HEK293 (cell line): ENCODE data around the gene NPHS2.
A peak's percentile ranks its signal among the peaks of the same experiment; 100 is the strongest.

Experiments
- CTCF ChIA-PET: fragments of 350-600 bp; formaldehyde crosslinking; extraction: SDS; loops from one replicate; lab custom pipeline; 2021; ENCODE audit warnings: antibody characterized with exemption; lab: Yijun Ruan, JAX
- POLR2A ChIA-PET: fragments of 300-600 bp; formaldehyde crosslinking; extraction: SDS; loops from one replicate; lab custom pipeline; 2020; ENCODE audit warnings: antibody characterized with exemption, inconsistent platforms; lab: Yijun Ruan, JAX
- H3K27ac ChIP-seq: fragments of 200-500 bp; sonication (Bioruptor generic); 2 replicates; pipeline ENCODE4 v1.5.1; 2014; ENCODE audit warnings: low read depth, low read length, control low read depth, inconsistent platforms; ENCODE audit errors: extremely low read depth
- H3K36me3 ChIP-seq, 2 experiments: fragments of 200-500 bp in 1 of 2; sonication (Bioruptor generic) in 1 of 2; 1 replicate in 1 of 2; 2 replicates in 1 of 2; pipeline ENCODE4 v1.5.1; 2014 to 2017; ENCODE audit warnings: inconsistent platforms in 2 of 2, low read length in 2 of 2; ENCODE audit not compliant: control insufficient read depth in 2 of 2, insufficient read depth in 1 of 2
- H3K4me1 ChIP-seq: fragments of 200-500 bp; sonication (Bioruptor generic); 2 replicates; pipeline ENCODE4 v1.5.1; 2014; ENCODE audit warnings: mild to moderate bottlenecking, low read length, inconsistent platforms; ENCODE audit not compliant: control insufficient read depth, insufficient read depth
- H3K4me3 ChIP-seq: 2 replicates; pipeline ENCODE4 v1.5.1; 2011; ENCODE audit warnings: low read depth, mild to moderate bottlenecking, control low read depth, low read length, moderate library complexity
- H3K9me3 ChIP-seq: fragments of 200-500 bp; sonication (Bioruptor generic); 2 replicates; pipeline ENCODE4 v1.5.1; 2014; ENCODE audit warnings: low read depth, low read length, inconsistent platforms; ENCODE audit not compliant: control insufficient read depth, insufficient read depth
- ATF2 ChIP-seq: fragments of 450-650 bp; formaldehyde crosslinking; IDR thresholded peaks from 2 replicates; pipeline ENCODE4 v1.5.1; 2016; ENCODE audit warnings: missing biosample characterization, missing genetic modification characterization, low read depth
- FEZF1 ChIP-seq: fragments of 450-650 bp; formaldehyde crosslinking; IDR thresholded peaks from 2 replicates; pipeline ENCODE4 v1.5.1; 2016; ENCODE audit warnings: missing biosample characterization, missing genetic modification characterization
- GFI1B ChIP-seq: fragments of 450-650 bp; formaldehyde crosslinking; IDR thresholded peaks from 2 replicates; pipeline ENCODE4 v1.5.1; 2016; ENCODE audit warnings: missing biosample characterization, missing genetic modification characterization
- KLF10 ChIP-seq: fragments of 450-650 bp; IDR thresholded peaks from 2 replicates; pipeline ENCODE4 v1.5.1; 2018; ENCODE audit warnings: missing biosample characterization, mild to moderate bottlenecking, missing genetic modification characterization
- PRDM4 ChIP-seq: fragments of 450-650 bp; formaldehyde crosslinking; IDR thresholded peaks from 2 replicates; pipeline ENCODE4 v1.5.1; 2017; ENCODE audit warnings: missing biosample characterization, missing genetic modification characterization
- SCRT2 ChIP-seq: fragments of 450-650 bp; formaldehyde crosslinking; IDR thresholded peaks from 2 replicates; pipeline ENCODE4 v1.5.1; 2016; ENCODE audit warnings: missing biosample characterization, missing genetic modification characterization
- ZBTB21 ChIP-seq: fragments of 450-650 bp; formaldehyde crosslinking; IDR thresholded peaks from 2 replicates; pipeline ENCODE4 v1.5.1; 2017; ENCODE audit warnings: missing biosample characterization, missing genetic modification characterization
- ZBTB6 ChIP-seq: fragments of 450-650 bp; formaldehyde crosslinking; IDR thresholded peaks from 2 replicates; pipeline ENCODE4 v1.5.1; 2017; ENCODE audit warnings: missing biosample characterization, missing genetic modification characterization
- ZNF132 ChIP-seq: fragments of 450-650 bp; formaldehyde crosslinking; IDR thresholded peaks from 2 replicates; pipeline ENCODE4 v1.5.1; 2017; ENCODE audit warnings: missing biosample characterization, missing genetic modification characterization, borderline replicate concordance
- ZNF2 ChIP-seq: fragments of 450-650 bp; formaldehyde crosslinking; IDR thresholded peaks from 2 replicates; pipeline ENCODE4 v1.5.1; 2016; ENCODE audit warnings: missing biosample characterization, missing genetic modification characterization
- ZNF214 ChIP-seq: fragments of 450-650 bp; formaldehyde crosslinking; IDR thresholded peaks from 2 replicates; pipeline ENCODE4 v1.5.1; 2017; ENCODE audit warnings: missing biosample characterization, mild to moderate bottlenecking, missing genetic modification characterization, borderline replicate concordance
- ZNF221 ChIP-seq: fragments of 450-650 bp; formaldehyde crosslinking; IDR thresholded peaks from 2 replicates; pipeline ENCODE4 v1.5.1; 2017; ENCODE audit warnings: missing biosample characterization, missing genetic modification characterization, borderline replicate concordance
- ZNF266 ChIP-seq: fragments of 450-650 bp; formaldehyde crosslinking; IDR thresholded peaks from 2 replicates; pipeline ENCODE4 v1.5.1; 2016; ENCODE audit warnings: missing biosample characterization, missing genetic modification characterization, low read depth
- ZNF335 ChIP-seq: fragments of 450-650 bp; formaldehyde crosslinking; conservative IDR thresholded peaks from 2 replicates; pipeline ENCODE4 v1.5.1; 2016; ENCODE audit warnings: missing biosample characterization, missing genetic modification characterization
- ZNF350 ChIP-seq: fragments of 450-650 bp; formaldehyde crosslinking; IDR thresholded peaks from 2 replicates; pipeline ENCODE4 v1.5.0; 2017; ENCODE audit warnings: missing biosample characterization, mild to moderate bottlenecking, missing genetic modification characterization
- ZNF433 ChIP-seq: fragments of 450-650 bp; formaldehyde crosslinking; IDR thresholded peaks from 2 replicates; pipeline ENCODE4 v1.5.1; 2016; ENCODE audit warnings: missing biosample characterization, missing genetic modification characterization, low read depth
- ZNF513 ChIP-seq: fragments of 450-650 bp; IDR thresholded peaks from 2 replicates; pipeline ENCODE4 v1.5.1; 2018; ENCODE audit warnings: missing biosample characterization, missing genetic modification characterization
- ZNF571 ChIP-seq: fragments of 450-650 bp; formaldehyde crosslinking; IDR thresholded peaks from 2 replicates; pipeline ENCODE4 v1.5.0; 2017; ENCODE audit warnings: missing biosample characterization, missing genetic modification characterization
- ZNF660 ChIP-seq: fragments of 450-650 bp; IDR thresholded peaks from 2 replicates; pipeline ENCODE4 v1.5.1; 2018; ENCODE audit warnings: missing biosample characterization, mild to moderate bottlenecking, missing genetic modification characterization
- ZNF707 ChIP-seq: fragments of 450-650 bp; formaldehyde crosslinking; IDR thresholded peaks from 2 replicates; pipeline ENCODE4 v1.5.1; 2016; ENCODE audit warnings: missing biosample characterization, missing genetic modification characterization
- ZSCAN16 ChIP-seq: fragments of 450-650 bp; formaldehyde crosslinking; IDR thresholded peaks from 2 replicates; pipeline ENCODE4 v1.5.1; 2016; ENCODE audit warnings: missing biosample characterization, missing genetic modification characterization
- ZSCAN18 ChIP-seq: fragments of 450-650 bp; formaldehyde crosslinking; IDR thresholded peaks from 2 replicates; pipeline ENCODE4 v1.5.1; 2016; ENCODE audit warnings: missing biosample characterization, missing genetic modification characterization

NPHS2 gene

GRCh38 chr1:179550746-179551682, 24.7 kb downstream of the NPHS2 start:
- H3K27ac ChIP-seq, result no peak overlapping the region
- H3K4me1 ChIP-seq, result no peaks in the 10 kb centered on the region
- peak; percentile 81 for TF ChIP-seq SCRT2 (tag by site-specific recombination)
- no peak for TF ChIP-seq ZNF660 (tag by site-specific recombination)
- TF ChIP-seq ZSCAN18 (tag by site-specific recombination), result no peak
- no peak for TF ChIP-seq ZNF350 (tag by site-specific recombination)
- peak; percentile 55; the same call in 1 of the 2 replicates for TF ChIP-seq ZBTB21 (tag by site-specific recombination)
- 0 out of 2 replicates have a peak, but pooled peaks have one; percentile 10 for TF ChIP-seq ATF2 (tag by site-specific recombination)
- POLR2A ChIA-PET, result no interaction called here
- H3K36me3 ChIP-seq, result no peaks in the 10 kb centered on the region
- no peaks in the 10 kb centered on the region for H3K9me3 ChIP-seq
- CTCF ChIA-PET, result no interaction called here
- H3K4me3 ChIP-seq, result no peak overlapping the region

GRCh38 chr1:179549368-179549700, 26.4 kb downstream of the NPHS2 start:
- no peak for TF ChIP-seq ZNF214 (tag by site-specific recombination)
- POLR2A ChIA-PET, result no interaction called here
- H3K36me3 ChIP-seq, result no peaks in the 10 kb centered on the region
- no peak overlapping the region for H3K4me3 ChIP-seq
- H3K9me3 ChIP-seq, result no peaks in the 10 kb centered on the region
- no peak overlapping the region for H3K27ac ChIP-seq
- H3K4me1 ChIP-seq, result no peaks in the 10 kb centered on the region
- CTCF ChIA-PET, result interaction anchor here (1.1 kb wide), 1 partner anchor 37 kb away, joined by 3 read pairs; no protein-coding TSS in a partner anchor

- no peaks in the 10 kb centered on the region for H3K9me3 ChIP-seq
- H3K27ac ChIP-seq, result no peak overlapping the region
- H3K4me3 ChIP-seq, result no peak overlapping the region
- CTCF ChIA-PET, result interaction anchor here (0.6 to 1.1 kb wide), 2 partner anchors 37 to 856 kb away, joined by 3 read pairs; no protein-coding TSS in a partner anchor
- no peaks in the 10 kb centered on the region for H3K36me3 ChIP-seq
- H3K4me1 ChIP-seq, result no peaks in the 10 kb centered on the region
- POLR2A ChIA-PET, result no interaction called here
- TF ChIP-seq ZNF266 (tag by site-specific recombination) (no peak), ZNF513 (tag by site-specific recombination) (no peak), ZNF335 (no peak), FEZF1 (tag by site-specific recombination) (no peak), ZNF707 (no peak), ZNF221 (tag by site-specific recombination) (no peak), ZBTB6 (tag by site-specific recombination) (no peak), KLF10 (tag by site-specific recombination) (no peak), ZNF571 (no peak), ZNF433 (tag by site-specific recombination) (no peak), ZSCAN16 (tag by site-specific recombination) (no peak), ZNF132 (tag by site-specific recombination) (no peak), GFI1B (tag by site-specific recombination) (no peak), ZNF2 (tag by site-specific recombination) (no peak), PRDM4 (tag by site-specific recombination) (no peak)
Observed at GRCh38 chr1:179548666-179549367, 26.9 kb downstream of the NPHS2 start.
